Stomach smooth muscle (tissue), 2 donors: Measurements from ENCODE around the gene GRIA2.

Experiments
- H3K27ac ChIP-seq: one replicate; pipeline ENCODE4 v1.7.0; 2013; ENCODE audit warnings: mild to moderate bottlenecking, low read length, inconsistent platforms
- H3K27me3 ChIP-seq, 2 donors: one replicate each; pipeline ENCODE4 v1.7.0; 2013; ENCODE audit warnings: low read length in 2 of 2; ENCODE audit not compliant: insufficient read depth in 2 of 2, control insufficient read depth in 1 of 2
- H3K36me3 ChIP-seq, 2 donors: one replicate each; pipeline ENCODE4 v1.7.0; 2013; ENCODE audit warnings: low read length in 2 of 2; ENCODE audit not compliant: control insufficient read depth in 2 of 2, insufficient read depth in 2 of 2
- H3K4me1 ChIP-seq: one replicate; pipeline ENCODE4 v1.7.0; 2013; ENCODE audit warnings: low read length; ENCODE audit not compliant: control insufficient read depth, insufficient read depth
- H3K4me3 ChIP-seq, 2 donors: one replicate each; pipeline ENCODE4 v1.7.0; 2013; ENCODE audit warnings: low read length in 2 of 2
- H3K9ac ChIP-seq, 2 donors: one replicate each; pipeline ENCODE4 v1.7.0; 2013; ENCODE audit warnings: low read length in 2 of 2, mild to moderate bottlenecking in 1 of 2
- H3K9me3 ChIP-seq, 2 donors: one replicate each; pipeline ENCODE4 v1.7.0; 2013; ENCODE audit warnings: low read length in 2 of 2; ENCODE audit not compliant: control insufficient read depth in 2 of 2
- donor health status: healthy.
- donor health status: Pancreatic carcinoma.

Gene GRIA2

GRCh38 chr4:157221895-157222770, 1.6 kb downstream of the GRIA2 start:
- peaks cover 0 to 1% of the 10 kb centered on the region in 2 donors for H3K9me3 ChIP-seq
- peaks cover 24 to 34% of the 10 kb centered on the region in 2 donors for H3K27me3 ChIP-seq
- no peak overlapping the region for H3K9ac ChIP-seq
- H3K27ac ChIP-seq, result no peak overlapping the region
- H3K4me3 ChIP-seq, result peak overlapping the region; percentile 51 to 54
- H3K4me1 ChIP-seq, result peaks cover 12% of the 10 kb centered on the region
- no peaks in the 10 kb centered on the region for H3K36me3 ChIP-seq

- Histone ChIP-seq H3K27me3 (peaks cover 24 to 34% of the 10 kb centered on the region in 2 donors), H3K9me3 (peaks cover 0 to 1% of the 10 kb centered on the region in 2 donors), H3K27ac (no peak overlapping the region), H3K4me3 (peak overlapping the region; percentile 51 to 54), H3K4me1 (peaks cover 12% of the 10 kb centered on the region), H3K36me3 (no peaks in the 10 kb centered on the region), H3K9ac (no peak overlapping the region)
Observed at GRCh38 chr4:157222771-157223160, 2.2 kb downstream of the GRIA2 start.

- Histone ChIP-seq H3K9ac (no peak overlapping the region), H3K36me3 (no peaks in the 10 kb centered on the region), H3K27me3 (peaks cover 24 to 34% of the 10 kb centered on the region in 2 donors), H3K4me3 (no peak overlapping the region), H3K4me1 (peaks cover 12% of the 10 kb centered on the region), H3K9me3 (peaks cover 0 to 1% of the 10 kb centered on the region in 2 donors), H3K27ac (no peak overlapping the region)
Observed at GRCh38 chr4:157223456-157223855, 2.9 kb downstream of the GRIA2 start.

GRCh38 chr4:157225096-157225495, 4.6 kb downstream of the GRIA2 start:
- Histone ChIP-seq H3K27ac (no peak overlapping the region), H3K4me1 (peaks cover 12% of the 10 kb centered on the region), H3K9me3 (peaks cover 0 to 1% of the 10 kb centered on the region in 2 donors), H3K9ac (no peak overlapping the region), H3K36me3 (no peaks in the 10 kb centered on the region), H3K27me3 (peaks cover 18 to 27% of the 10 kb centered on the region in 2 donors), H3K4me3 (no peak overlapping the region)

- Histone ChIP-seq H3K9ac (no peak overlapping the region), H3K27ac (no peak overlapping the region), H3K4me3 (no peak overlapping the region), H3K4me1 (peaks cover 9% of the 10 kb centered on the region), H3K9me3 (peaks cover 0 to 1% of the 10 kb centered on the region in 2 donors), H3K27me3 (peaks cover 17 to 22% of the 10 kb centered on the region in 2 donors), H3K36me3 (no peaks in the 10 kb centered on the region)
Observed at GRCh38 chr4:157226035-157226434, 5.5 kb downstream of the GRIA2 start.

- Histone ChIP-seq H3K9me3 (peaks cover 0 to 1% of the 10 kb centered on the region in 2 donors), H3K4me1 (peaks cover 9% of the 10 kb centered on the region), H3K9ac (no peak overlapping the region), H3K27ac (no peak overlapping the region), H3K4me3 (no peak overlapping the region), H3K36me3 (no peaks in the 10 kb centered on the region), H3K27me3 (peaks cover 12 to 18% of the 10 kb centered on the region in 2 donors)
Observed at GRCh38 chr4:157226601-157227000, 6.1 kb downstream of the GRIA2 start.

GRCh38 chr4:157231525-157231924, 11.0 kb downstream of the GRIA2 start:
- H3K4me3 ChIP-seq, result no peak overlapping the region
- no peak overlapping the region for H3K9ac ChIP-seq
- no peaks in the 10 kb centered on the region for H3K27me3 ChIP-seq
- H3K4me1 ChIP-seq, result no peaks in the 10 kb centered on the region
- H3K36me3 ChIP-seq, result no peaks in the 10 kb centered on the region
- no peaks in the 10 kb centered on the region for H3K9me3 ChIP-seq
- H3K27ac ChIP-seq, result no peak overlapping the region

- Histone ChIP-seq H3K36me3 (no peaks in the 10 kb centered on the region), H3K4me1 (no peaks in the 10 kb centered on the region), H3K9me3 (no peaks in the 10 kb centered on the region), H3K27ac (no peak overlapping the region), H3K4me3 (no peak overlapping the region), H3K27me3 (no peaks in the 10 kb centered on the region), H3K9ac (no peak overlapping the region)
Observed at GRCh38 chr4:157242871-157243270, 22.3 kb downstream of the GRIA2 start.

GRCh38 chr4:157244348-157244747, 23.8 kb downstream of the GRIA2 start:
- no peaks in the 10 kb centered on the region for H3K9me3 ChIP-seq
- no peak overlapping the region for H3K27ac ChIP-seq
- H3K36me3 ChIP-seq, result no peaks in the 10 kb centered on the region
- no peaks in the 10 kb centered on the region for H3K4me1 ChIP-seq
- H3K27me3 ChIP-seq, result no peaks in the 10 kb centered on the region
- no peak overlapping the region for H3K4me3 ChIP-seq
- no peak overlapping the region for H3K9ac ChIP-seq

GRCh38 chr4:157245351-157245750, 24.8 kb downstream of the GRIA2 start:
- no peaks in the 10 kb centered on the region for H3K9me3 ChIP-seq
- H3K27me3 ChIP-seq, result no peaks in the 10 kb centered on the region
- H3K36me3 ChIP-seq, result no peaks in the 10 kb centered on the region
- H3K27ac ChIP-seq, result no peak overlapping the region
- H3K9ac ChIP-seq, result no peak overlapping the region
- H3K4me1 ChIP-seq, result no peaks in the 10 kb centered on the region
- H3K4me3 ChIP-seq, result no peak overlapping the region

GRCh38 chr4:157246964-157247363, 26.4 kb downstream of the GRIA2 start:
- H3K27ac ChIP-seq, result no peak overlapping the region
- H3K4me3 ChIP-seq, result no peak overlapping the region

More at GRCh38 chr4:157246964-157247363, 26.4 kb downstream of the GRIA2 start:
- no peaks in the 10 kb centered on the region for H3K4me1 ChIP-seq
- H3K27me3 ChIP-seq, result no peaks in the 10 kb centered on the region
- H3K36me3 ChIP-seq, result no peaks in the 10 kb centered on the region
- no peak overlapping the region for H3K9ac ChIP-seq
- H3K9me3 ChIP-seq, result no peaks in the 10 kb centered on the region
